Cardiac fibroblast (primary cell): Measurements from ENCODE around the gene IQCK.

Experiments
- DNase-seq, 2 donors: peaks; one replicate each; pipeline versions ENCODE4 v3.0.0 to v3.0.0-alpha.2; 2010; ENCODE audit warnings: low read depth in 2 of 2
- H3K4me3 ChIP-seq, 2 donors: replicated peaks in 1 of 2; 1 replicate in 1 of 2; 2 replicates in 1 of 2; pipeline ENCODE4 v1.5.1; 2011; ENCODE audit warnings: low read depth in 2 of 2, low read length in 2 of 2, mild to moderate bottlenecking in 2 of 2, moderate library complexity in 1 of 2
- TF ChIP-seq, protein P1 (sequence below): IDR thresholded peaks from one replicate; pipeline ENCODE4 v1.5.1; 2011; ENCODE audit warnings: low read depth, mild to moderate bottlenecking, low read length, inconsistent platforms

IQCK gene

DNA sequence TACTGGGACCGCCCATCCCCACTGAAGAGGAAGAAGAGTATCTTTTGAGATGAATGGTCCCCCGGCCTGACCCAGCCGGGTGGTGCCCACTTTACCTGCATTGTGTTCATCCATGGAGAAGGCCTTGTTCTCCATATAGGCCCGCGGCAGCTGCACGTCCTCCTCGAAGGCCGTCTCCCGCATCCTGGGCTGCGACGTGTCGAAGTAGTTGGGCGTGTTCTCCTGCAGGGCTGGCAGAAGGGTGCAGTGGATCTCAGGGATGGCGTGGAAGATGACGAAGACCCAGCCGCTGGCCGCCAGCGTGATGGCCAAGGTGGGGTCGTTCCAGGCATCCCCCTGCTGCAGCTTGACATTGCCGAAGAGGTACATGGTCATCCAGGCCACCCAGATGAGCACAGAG is 153.7 kb downstream of the IQCK start:
- TF ChIP-seq, protein P1, sequence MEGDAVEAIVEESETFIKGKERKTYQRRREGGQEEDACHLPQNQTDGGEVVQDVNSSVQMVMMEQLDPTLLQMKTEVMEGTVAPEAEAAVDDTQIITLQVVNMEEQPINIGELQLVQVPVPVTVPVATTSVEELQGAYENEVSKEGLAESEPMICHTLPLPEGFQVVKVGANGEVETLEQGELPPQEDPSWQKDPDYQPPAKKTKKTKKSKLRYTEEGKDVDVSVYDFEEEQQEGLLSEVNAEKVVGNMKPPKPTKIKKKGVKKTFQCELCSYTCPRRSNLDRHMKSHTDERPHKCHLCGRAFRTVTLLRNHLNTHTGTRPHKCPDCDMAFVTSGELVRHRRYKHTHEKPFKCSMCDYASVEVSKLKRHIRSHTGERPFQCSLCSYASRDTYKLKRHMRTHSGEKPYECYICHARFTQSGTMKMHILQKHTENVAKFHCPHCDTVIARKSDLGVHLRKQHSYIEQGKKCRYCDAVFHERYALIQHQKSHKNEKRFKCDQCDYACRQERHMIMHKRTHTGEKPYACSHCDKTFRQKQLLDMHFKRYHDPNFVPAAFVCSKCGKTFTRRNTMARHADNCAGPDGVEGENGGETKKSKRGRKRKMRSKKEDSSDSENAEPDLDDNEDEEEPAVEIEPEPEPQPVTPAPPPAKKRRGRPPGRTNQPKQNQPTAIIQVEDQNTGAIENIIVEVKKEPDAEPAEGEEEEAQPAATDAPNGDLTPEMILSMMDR, result no peak
- H3K4me3 ChIP-seq, result no peak overlapping the region
- no peak for DNase-seq

DNA sequence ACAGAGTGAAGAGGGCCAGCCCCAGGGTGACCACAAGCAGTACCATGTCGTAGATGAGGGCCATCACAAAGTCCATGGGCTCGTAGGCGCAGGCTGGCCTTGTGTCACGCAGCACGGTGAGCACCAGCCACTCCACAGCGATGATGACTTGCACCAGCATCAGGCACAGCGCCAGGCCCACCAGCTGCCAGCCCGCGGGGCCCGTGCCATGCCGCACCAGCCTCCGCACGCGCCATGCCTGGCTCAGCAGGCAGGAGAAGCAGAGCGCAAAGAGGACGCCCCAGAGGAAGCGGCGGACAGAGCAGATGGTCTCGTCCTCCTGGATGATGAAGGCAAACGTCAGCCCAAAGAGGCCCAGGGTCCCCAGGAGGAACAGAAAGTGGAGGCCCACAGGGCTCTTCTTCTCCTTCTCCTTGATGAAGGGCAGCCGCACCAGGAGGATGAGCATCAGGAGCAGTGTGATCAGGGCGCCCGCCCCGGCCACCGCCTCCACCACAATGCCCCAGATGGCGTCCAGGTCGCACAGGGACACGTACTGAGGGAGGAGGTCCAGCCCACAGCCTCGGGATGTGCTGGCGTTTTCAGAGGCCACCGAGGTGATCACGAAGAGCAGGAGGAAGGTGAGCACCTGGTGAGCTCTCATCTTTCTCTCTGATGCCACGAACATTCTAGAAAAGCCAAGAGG is 154.2 kb downstream of the IQCK start:
- no peak overlapping the region for H3K4me3 ChIP-seq
- TF ChIP-seq, protein P1, result no peak
- no peak for DNase-seq

DNA sequence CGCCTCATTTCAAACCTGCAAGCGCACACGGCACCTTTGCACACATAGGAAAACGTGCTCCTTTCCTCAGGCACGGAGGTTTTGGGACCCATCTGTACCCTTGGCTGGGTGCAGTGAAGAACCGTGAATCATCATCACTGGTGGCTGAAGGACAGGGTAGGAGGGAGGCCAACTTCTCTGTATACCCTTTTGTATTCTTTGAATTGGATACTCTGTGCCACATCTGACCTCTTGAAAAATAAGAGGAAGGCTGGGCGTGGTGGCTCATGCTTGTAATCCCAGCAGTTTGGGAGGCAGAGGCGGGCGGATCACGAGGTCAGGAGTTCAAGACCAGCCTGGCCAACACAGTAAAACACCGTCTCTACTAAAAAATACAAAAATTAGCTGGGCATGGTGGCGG is 154.9 kb downstream of the IQCK start:
- TF ChIP-seq, protein P1, result no peak
- DNase-seq, result no peak
- no peak overlapping the region for H3K4me3 ChIP-seq

DNA sequence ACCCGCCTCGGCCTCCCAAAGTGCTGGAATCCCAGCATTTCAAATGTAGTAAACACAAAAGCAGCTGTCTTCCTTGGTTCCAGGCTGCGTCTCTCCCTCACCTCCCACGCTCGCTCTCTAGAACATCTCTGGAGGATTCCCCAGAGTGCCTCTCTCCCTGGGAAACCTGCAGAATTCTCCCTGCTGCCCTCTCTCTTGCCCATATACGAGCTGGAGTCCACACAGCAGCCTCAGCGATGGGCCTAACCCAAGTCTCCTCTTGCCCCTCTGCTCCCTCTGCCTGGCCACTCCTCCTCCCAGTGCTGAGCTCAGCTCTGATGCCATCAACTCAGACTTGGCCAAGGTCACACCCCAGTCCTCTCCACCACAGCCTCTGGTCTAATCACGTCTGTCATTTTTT is 156.0 kb downstream of the IQCK start:
- no peak for DNase-seq
- TF ChIP-seq, protein P1, result no peak
- H3K4me3 ChIP-seq, result no peak overlapping the region

DNA sequence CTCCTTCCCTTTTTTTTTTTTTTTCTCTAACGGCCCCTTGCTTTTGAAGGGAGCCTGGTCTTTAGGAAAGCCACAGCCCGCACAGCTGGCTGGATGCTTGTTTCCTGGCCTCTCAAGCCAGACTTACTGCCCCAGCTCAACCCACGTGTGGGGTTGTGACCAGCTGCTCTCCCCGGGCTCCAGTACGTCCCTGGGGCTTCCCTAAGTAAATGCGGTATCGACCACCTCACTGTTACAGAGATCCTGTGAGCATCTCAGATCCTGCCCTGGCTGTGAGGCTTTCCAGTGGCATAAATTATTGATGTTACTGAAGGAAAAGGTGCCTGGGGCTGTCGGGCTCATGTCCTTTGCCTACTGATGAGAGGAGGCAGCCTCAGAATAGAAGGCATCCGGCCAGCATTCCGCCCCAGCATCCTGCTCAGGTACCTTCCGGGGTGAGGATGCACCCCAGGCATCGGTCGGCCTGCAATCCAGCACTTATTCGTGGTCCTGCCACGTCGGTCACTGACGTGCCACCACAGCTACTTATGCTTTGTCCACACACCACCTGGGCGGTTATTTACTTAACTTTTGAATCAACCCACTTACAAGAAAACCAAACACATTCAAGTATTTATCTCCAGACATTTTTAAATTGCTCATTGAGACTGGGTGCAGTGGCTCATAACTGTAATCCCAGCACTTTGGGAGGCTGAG is 156.9 kb downstream of the IQCK start:
- DNase-seq, result no peak
- TF ChIP-seq, protein P1, result no peak
- H3K4me3 ChIP-seq, result no peak overlapping the region

DNA sequence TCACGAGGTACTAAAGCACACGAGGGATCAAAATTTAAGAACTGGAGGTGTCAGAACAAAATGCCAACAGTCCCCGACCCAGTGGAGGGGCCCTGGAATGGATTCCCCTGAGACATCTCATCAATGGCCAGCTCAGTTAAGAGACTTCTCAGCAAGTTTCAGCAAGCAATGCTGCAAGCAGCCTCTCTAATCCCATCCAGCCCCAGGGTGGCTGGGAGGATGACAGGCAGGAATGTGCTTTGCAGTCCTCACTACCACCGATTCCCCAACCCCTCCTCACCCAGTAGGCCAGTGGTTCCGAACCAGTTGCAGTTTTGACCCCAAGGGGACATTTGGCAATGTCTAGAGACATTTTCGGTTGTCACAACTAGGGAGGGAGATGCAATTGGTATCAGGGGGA is 157.8 kb downstream of the IQCK start:
- H3K4me3 ChIP-seq, result no peak overlapping the region
- no peak for DNase-seq
- TF ChIP-seq, protein P1, result no peak
